Measurements from ENCODE around the gene BAHCC1.

BAHCC1 gene

GRCh38 chr17:81391936-81392908, 3.0 kb upstream of the BAHCC1 start:
- peaks cover 14 to 74% (median 69%) of the 10 kb centered on the region in 5 donors for H3K4me1 ChIP-seq (ENCODE audit: control insufficient read depth in 5 of 5, insufficient read depth in 5 of 5, low read length in 5 of 5)
- H3K4me3 ChIP-seq (ENCODE audit: low read depth in 1 of 5, low read length in 5 of 5): peak overlapping the region; percentile 31 to 77 (median 67)
- H3K36me3 ChIP-seq (ENCODE audit: control insufficient read depth in 5 of 5, insufficient read depth in 5 of 5, low read length in 5 of 5): peaks cover 0 to 2% (median 0%) of the 10 kb centered on the region in 5 donors
- H3K9ac ChIP-seq (ENCODE audit: low read length in 5 of 5): peak overlapping the region in 4 of 5 donors; percentile 69 to 81 (median 75)
- H3K9me3 ChIP-seq (ENCODE audit: control insufficient read depth in 5 of 5, low read length in 5 of 5): no peaks in the 10 kb centered on the region
- H3K27ac ChIP-seq (ENCODE audit: low read depth, low read length): peak overlapping the region; percentile 87
- no peaks in the 10 kb centered on the region for H3K27me3 ChIP-seq (ENCODE audit: control insufficient read depth in 5 of 5, insufficient read depth in 4 of 5, low read length in 5 of 5)

DNA sequence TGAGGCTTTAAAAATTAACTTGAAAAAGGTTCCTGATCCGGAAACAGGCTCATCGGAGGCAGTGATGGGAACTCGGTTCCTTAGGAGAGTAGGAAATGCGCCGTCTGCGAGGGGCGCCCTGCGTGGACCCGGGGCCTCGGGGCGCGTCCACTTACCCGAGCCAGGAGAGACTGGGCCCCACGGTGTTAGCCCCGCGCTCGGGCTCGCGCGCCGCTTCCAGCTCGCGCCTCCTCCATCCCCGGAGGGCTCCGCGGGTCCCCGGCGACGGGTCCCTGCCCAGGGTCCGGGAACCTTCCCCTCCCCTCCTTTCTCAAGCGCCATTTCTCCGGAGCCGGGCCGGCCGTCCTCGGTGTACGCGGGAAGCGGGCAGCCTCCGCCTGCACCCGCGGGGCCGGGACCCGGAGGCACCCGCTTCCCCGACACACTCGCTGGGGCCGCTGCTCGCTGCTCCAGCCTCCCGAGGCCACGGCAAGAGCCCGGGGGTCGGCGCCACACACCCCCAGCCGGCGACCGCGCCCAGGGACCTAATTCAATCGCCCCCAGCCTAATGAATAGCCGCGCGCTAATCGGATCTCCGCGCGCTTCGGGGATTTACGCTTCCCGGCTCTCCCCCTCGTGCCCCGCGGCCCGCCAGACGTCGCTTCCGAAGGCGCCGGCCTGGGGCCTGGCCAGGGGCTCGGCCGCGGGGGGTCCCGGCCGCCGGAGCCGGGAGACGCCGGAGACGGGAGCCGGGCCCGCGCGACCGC, 2.2 kb upstream of the BAHCC1 start:
- Histone ChIP-seq H3K4me1 (ENCODE audit: control insufficient read depth in 5 of 5, insufficient read depth in 5 of 5, low read length in 5 of 5) (peaks cover 13 to 75% (median 68%) of the 10 kb centered on the region in 5 donors), H3K9ac (ENCODE audit: low read length in 5 of 5) (peak overlapping the region in 4 of 5 donors; percentile 69 to 81 (median 75)), H3K27ac (ENCODE audit: low read depth, low read length) (peak overlapping the region; percentile 87), H3K27me3 (ENCODE audit: control insufficient read depth in 5 of 5, insufficient read depth in 4 of 5, low read length in 5 of 5) (no peaks in the 10 kb centered on the region), H3K4me3 (ENCODE audit: low read depth in 1 of 5, low read length in 5 of 5) (peak overlapping the region; percentile 31 to 77 (median 67)), H3K9me3 (ENCODE audit: control insufficient read depth in 5 of 5, low read length in 5 of 5) (no peaks in the 10 kb centered on the region), H3K36me3 (ENCODE audit: control insufficient read depth in 5 of 5, insufficient read depth in 5 of 5, low read length in 5 of 5) (peaks cover 0 to 2% (median 0%) of the 10 kb centered on the region in 5 donors)

DNA sequence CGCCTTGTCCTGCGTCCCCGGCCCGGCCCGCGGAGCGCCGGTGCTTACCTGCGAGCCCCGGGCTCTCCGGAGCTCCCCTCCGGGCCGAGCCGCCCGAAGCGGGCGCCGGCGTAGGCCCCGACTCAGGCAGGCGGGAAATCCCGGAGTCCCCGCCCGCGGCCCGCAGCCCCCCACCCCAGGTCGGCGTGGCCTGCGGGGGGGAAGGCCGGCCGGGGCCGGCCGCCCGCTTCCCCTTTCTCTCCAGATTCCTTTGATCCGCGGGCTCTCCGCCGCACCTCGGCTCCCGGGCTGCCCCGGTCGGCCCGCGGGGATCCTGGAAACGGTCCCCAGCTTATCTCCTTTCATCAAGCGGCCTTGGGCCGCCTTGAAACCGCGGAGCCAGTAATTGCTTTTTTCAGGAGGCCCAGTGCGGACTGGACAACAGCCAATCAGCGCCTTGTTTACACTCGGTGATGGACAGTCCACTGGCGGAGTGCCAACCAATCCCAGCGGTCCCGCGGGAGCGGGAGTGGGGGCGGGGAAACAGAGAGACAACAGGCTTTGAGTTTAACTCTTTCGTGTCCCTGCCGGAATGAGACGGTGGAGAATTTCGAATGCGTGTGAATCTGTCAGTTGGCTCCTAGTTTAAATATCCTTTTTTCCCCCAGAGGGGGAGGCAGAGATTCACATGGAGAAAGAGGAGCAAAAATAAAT, 1.4 kb upstream of the BAHCC1 start:
- H3K9ac ChIP-seq (ENCODE audit: low read length in 5 of 5): peak overlapping the region in 4 of 5 donors; percentile 35 to 81 (median 72)
- peaks cover 11 to 75% (median 68%) of the 10 kb centered on the region in 5 donors for H3K4me1 ChIP-seq (ENCODE audit: control insufficient read depth in 5 of 5, insufficient read depth in 5 of 5, low read length in 5 of 5)
- no peaks in the 10 kb centered on the region for H3K27me3 ChIP-seq (ENCODE audit: control insufficient read depth in 5 of 5, insufficient read depth in 4 of 5, low read length in 5 of 5)
- H3K4me3 ChIP-seq (ENCODE audit: low read depth in 1 of 5, low read length in 5 of 5): peak overlapping the region; percentile 50 to 77 (median 67)
- peak overlapping the region; percentile 87 for H3K27ac ChIP-seq (ENCODE audit: low read depth, low read length)
- no peaks in the 10 kb centered on the region for H3K9me3 ChIP-seq (ENCODE audit: control insufficient read depth in 5 of 5, low read length in 5 of 5)
- peaks cover 0 to 2% (median 0%) of the 10 kb centered on the region in 5 donors for H3K36me3 ChIP-seq (ENCODE audit: control insufficient read depth in 5 of 5, insufficient read depth in 5 of 5, low read length in 5 of 5)

- H3K27me3 ChIP-seq (ENCODE audit: control insufficient read depth in 5 of 5, insufficient read depth in 4 of 5, low read length in 5 of 5): no peaks in the 10 kb centered on the region
- H3K9me3 ChIP-seq (ENCODE audit: control insufficient read depth in 5 of 5, low read length in 5 of 5): no peaks in the 10 kb centered on the region
- H3K9ac ChIP-seq (ENCODE audit: low read length in 5 of 5): peak overlapping the region in 3 of 5 donors; percentile 48 to 81 (median 52)
- H3K4me1 ChIP-seq (ENCODE audit: control insufficient read depth in 5 of 5, insufficient read depth in 5 of 5, low read length in 5 of 5): peaks cover 7 to 71% (median 64%) of the 10 kb centered on the region in 5 donors
- peak overlapping the region; percentile 50 to 77 (median 67) for H3K4me3 ChIP-seq (ENCODE audit: low read depth in 1 of 5, low read length in 5 of 5)
- peak overlapping the region; percentile 87 for H3K27ac ChIP-seq (ENCODE audit: low read depth, low read length)
- peaks cover 0 to 2% (median 0%) of the 10 kb centered on the region in 5 donors for H3K36me3 ChIP-seq (ENCODE audit: control insufficient read depth in 5 of 5, insufficient read depth in 5 of 5, low read length in 5 of 5)
These were observed 808 bp upstream of the BAHCC1 start for GRCh38 chr17:81394377-81394920.

- peak overlapping the region; percentile 44 to 82 (median 74) for H3K4me3 ChIP-seq (ENCODE audit: low read depth in 1 of 5, low read length in 5 of 5)
- H3K9ac ChIP-seq (ENCODE audit: low read length in 5 of 5): peak overlapping the region in 4 of 5 donors; percentile 65 to 82 (median 72)
- H3K36me3 ChIP-seq (ENCODE audit: control insufficient read depth in 5 of 5, insufficient read depth in 5 of 5, low read length in 5 of 5): peaks cover 0 to 2% (median 0%) of the 10 kb centered on the region in 5 donors
- H3K27me3 ChIP-seq (ENCODE audit: control insufficient read depth in 5 of 5, insufficient read depth in 4 of 5, low read length in 5 of 5): no peaks in the 10 kb centered on the region
- H3K4me1 ChIP-seq (ENCODE audit: control insufficient read depth in 5 of 5, insufficient read depth in 5 of 5, low read length in 5 of 5): peaks cover 7 to 75% (median 61%) of the 10 kb centered on the region in 5 donors
- peak overlapping the region; percentile 87 for H3K27ac ChIP-seq (ENCODE audit: low read depth, low read length)
- H3K9me3 ChIP-seq (ENCODE audit: control insufficient read depth in 5 of 5, low read length in 5 of 5): no peaks in the 10 kb centered on the region
These were observed 482 bp downstream of the BAHCC1 start for GRCh38 chr17:81395600-81396277.

- Histone ChIP-seq H3K9me3 (ENCODE audit: control insufficient read depth in 5 of 5, low read length in 5 of 5) (no peaks in the 10 kb centered on the region), H3K27ac (ENCODE audit: low read depth, low read length) (peak overlapping the region; percentile 87), H3K9ac (ENCODE audit: low read length in 5 of 5) (peak overlapping the region in 4 of 5 donors; percentile 68 to 82 (median 72)), H3K4me3 (ENCODE audit: low read depth in 1 of 5, low read length in 5 of 5) (peak overlapping the region in 4 of 5 donors; percentile 73 to 82 (median 76)), H3K27me3 (ENCODE audit: control insufficient read depth in 5 of 5, insufficient read depth in 4 of 5, low read length in 5 of 5) (no peaks in the 10 kb centered on the region), H3K4me1 (ENCODE audit: control insufficient read depth in 5 of 5, insufficient read depth in 5 of 5, low read length in 5 of 5) (peaks cover 7 to 78% (median 63%) of the 10 kb centered on the region in 5 donors), H3K36me3 (ENCODE audit: control insufficient read depth in 5 of 5, insufficient read depth in 5 of 5, low read length in 5 of 5) (peaks cover 0 to 1% (median 0%) of the 10 kb centered on the region in 5 donors)
These were observed 1.0 kb downstream of the BAHCC1 start for GRCh38 chr17:81396278-81396721.

DNA sequence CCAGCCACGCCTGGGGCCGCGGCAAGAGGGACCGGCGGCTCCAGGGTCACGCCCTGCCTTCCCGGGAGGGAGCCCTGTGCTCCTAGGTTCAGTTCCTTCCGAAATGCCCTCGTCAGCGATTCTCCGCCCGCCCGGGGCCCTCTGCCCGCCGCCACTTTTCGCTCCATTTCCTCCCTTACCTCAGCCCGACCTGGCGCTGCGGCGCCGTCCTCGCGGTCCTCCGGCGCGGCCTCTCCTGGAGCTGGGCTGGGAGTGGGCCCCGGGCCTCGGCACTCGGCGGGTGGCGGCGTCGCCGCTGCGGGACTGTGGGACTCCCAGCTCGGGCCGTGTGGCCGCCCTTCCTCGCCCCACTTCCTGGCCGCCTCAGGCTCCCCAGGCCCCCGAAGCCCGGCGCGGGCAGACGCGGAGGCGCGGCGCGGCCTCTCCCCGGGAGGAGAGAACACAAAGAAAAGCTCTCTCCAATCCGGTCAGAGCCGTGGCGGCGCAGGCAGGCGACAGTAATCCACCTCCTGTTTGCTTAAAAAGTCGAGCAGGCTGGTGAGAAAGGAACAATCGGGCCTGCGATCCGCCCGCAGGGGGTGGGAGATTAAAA, 1.6 kb downstream of the BAHCC1 start:
- H3K36me3 ChIP-seq (ENCODE audit: control insufficient read depth in 5 of 5, insufficient read depth in 5 of 5, low read length in 5 of 5): no peaks in the 10 kb centered on the region
- no peaks in the 10 kb centered on the region for H3K27me3 ChIP-seq (ENCODE audit: control insufficient read depth in 5 of 5, insufficient read depth in 4 of 5, low read length in 5 of 5)
- H3K4me3 ChIP-seq (ENCODE audit: low read depth in 1 of 5, low read length in 5 of 5): peak overlapping the region; percentile 44 to 82 (median 74)
- H3K4me1 ChIP-seq (ENCODE audit: control insufficient read depth in 5 of 5, insufficient read depth in 5 of 5, low read length in 5 of 5): peaks cover 11 to 78% (median 63%) of the 10 kb centered on the region in 5 donors
- no peaks in the 10 kb centered on the region for H3K9me3 ChIP-seq (ENCODE audit: control insufficient read depth in 5 of 5, low read length in 5 of 5)
- H3K9ac ChIP-seq (ENCODE audit: low read length in 5 of 5): peak overlapping the region; percentile 56 to 82 (median 69)
- peak overlapping the region; percentile 87 for H3K27ac ChIP-seq (ENCODE audit: low read depth, low read length)

DNA sequence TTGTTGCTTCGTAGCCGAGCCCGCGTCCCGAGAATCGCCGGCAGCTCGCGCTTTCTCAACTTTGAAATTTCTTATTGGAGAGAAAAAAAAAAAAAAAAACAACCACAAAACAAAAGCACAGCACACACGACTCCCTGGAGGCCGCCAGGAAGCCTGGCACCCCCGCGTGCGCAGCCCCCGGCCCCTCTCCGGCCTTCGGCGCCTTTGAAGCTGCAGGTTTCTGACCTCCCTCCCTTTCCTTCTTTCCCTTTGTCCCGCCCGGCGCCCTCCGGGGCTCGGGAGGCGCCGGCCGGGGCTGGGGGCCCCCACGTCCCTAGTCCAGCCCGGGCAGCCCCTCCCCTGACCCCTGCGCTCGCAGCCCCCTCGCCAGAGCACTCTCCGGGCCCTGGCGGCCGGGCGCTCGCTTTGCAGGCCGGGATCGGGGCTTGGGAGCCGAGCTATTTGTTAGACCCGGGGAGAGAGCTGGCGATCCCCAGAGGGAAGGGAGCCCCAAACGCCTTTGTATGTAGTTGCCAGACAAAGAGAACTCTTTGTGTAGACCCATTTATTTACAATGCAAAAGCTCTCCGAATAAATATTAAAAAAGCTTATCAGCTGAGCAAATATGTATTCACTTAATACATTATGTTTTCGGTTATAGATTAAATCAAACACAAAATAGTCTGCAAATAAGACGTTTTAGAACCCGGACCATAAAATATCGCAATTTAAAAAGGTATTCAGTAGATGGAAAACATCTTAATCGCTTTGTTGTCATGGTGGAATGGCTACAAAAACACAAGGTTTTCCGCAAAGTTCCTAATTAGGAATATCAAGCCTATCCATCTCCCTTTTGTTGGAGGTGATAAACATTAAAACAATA, 2.3 kb downstream of the BAHCC1 start:
- Histone ChIP-seq H3K27ac (ENCODE audit: low read depth, low read length) (peak overlapping the region; percentile 87), H3K36me3 (ENCODE audit: control insufficient read depth in 5 of 5, insufficient read depth in 5 of 5, low read length in 5 of 5) (no peaks in the 10 kb centered on the region), H3K27me3 (ENCODE audit: control insufficient read depth in 5 of 5, insufficient read depth in 4 of 5, low read length in 5 of 5) (no peaks in the 10 kb centered on the region), H3K4me1 (ENCODE audit: control insufficient read depth in 5 of 5, insufficient read depth in 5 of 5, low read length in 5 of 5) (peaks cover 13 to 78% (median 63%) of the 10 kb centered on the region in 5 donors), H3K4me3 (ENCODE audit: low read depth in 1 of 5, low read length in 5 of 5) (peak overlapping the region; percentile 64 to 82 (median 74)), H3K9ac (ENCODE audit: low read length in 5 of 5) (peak overlapping the region; percentile 56 to 82 (median 69)), H3K9me3 (ENCODE audit: control insufficient read depth in 5 of 5, low read length in 5 of 5) (no peaks in the 10 kb centered on the region)

Measured in subcutaneous abdominal adipose tissue (tissue), 5 donors.